NT2/D1 (cell line): ENCODE results near the gene GRAMD4.
"Not testable (repeated sequence)": the region's sequence is repeated elsewhere in the genome, so short reads cannot be mapped to it uniquely, and the experiment has no call there.

Source experiments
- DNase-seq: peaks from one replicate; pipeline ENCODE4 v3.0.0-alpha.2; 2011; ENCODE audit warnings: low read depth, low spot score
- H3K27me3 ChIP-seq: 2 replicates; pipeline ENCODE4 v1.6.0; 2011; ENCODE audit warnings: mild to moderate bottlenecking; ENCODE audit not compliant: insufficient read length, insufficient read depth
- H3K36me3 ChIP-seq: 2 replicates; pipeline ENCODE4 v1.6.1; 2011; ENCODE audit warnings: mild to moderate bottlenecking, low read length, mixed read lengths; ENCODE audit not compliant: insufficient read depth, insufficient read length
- H3K4me1 ChIP-seq: 2 replicates; pipeline ENCODE4 v1.5.1; 2011; ENCODE audit not compliant: insufficient read depth, insufficient read length
- H3K4me3 ChIP-seq: 2 replicates; pipeline ENCODE4 v1.5.1; 2011; ENCODE audit warnings: low read depth; ENCODE audit not compliant: insufficient read length
- H3K9ac ChIP-seq: 2 replicates; pipeline ENCODE4 v1.6.0; 2011; ENCODE audit warnings: low read depth; ENCODE audit not compliant: insufficient read length
- H3K9me3 ChIP-seq: 2 replicates; pipeline ENCODE4 v1.5.1; 2011; ENCODE audit warnings: mild to moderate bottlenecking, low read length; ENCODE audit not compliant: insufficient read depth
- SUZ12 ChIP-seq: IDR thresholded peaks from 2 replicates; pipeline ENCODE4 v1.6.1; 2011; ENCODE audit not compliant: insufficient read length, insufficient read depth; ENCODE audit errors: extremely low read depth
- YY1 ChIP-seq: IDR thresholded peaks from 2 replicates; pipeline ENCODE4 v1.6.1; 2011; ENCODE audit not compliant: insufficient read length, insufficient read depth
- ZNF274 ChIP-seq: IDR thresholded peaks from 2 replicates; pipeline ENCODE4 v1.6.1; 2011; ENCODE audit warnings: mild to moderate bottlenecking, low read depth, low read length

Gene GRAMD4

DNA sequence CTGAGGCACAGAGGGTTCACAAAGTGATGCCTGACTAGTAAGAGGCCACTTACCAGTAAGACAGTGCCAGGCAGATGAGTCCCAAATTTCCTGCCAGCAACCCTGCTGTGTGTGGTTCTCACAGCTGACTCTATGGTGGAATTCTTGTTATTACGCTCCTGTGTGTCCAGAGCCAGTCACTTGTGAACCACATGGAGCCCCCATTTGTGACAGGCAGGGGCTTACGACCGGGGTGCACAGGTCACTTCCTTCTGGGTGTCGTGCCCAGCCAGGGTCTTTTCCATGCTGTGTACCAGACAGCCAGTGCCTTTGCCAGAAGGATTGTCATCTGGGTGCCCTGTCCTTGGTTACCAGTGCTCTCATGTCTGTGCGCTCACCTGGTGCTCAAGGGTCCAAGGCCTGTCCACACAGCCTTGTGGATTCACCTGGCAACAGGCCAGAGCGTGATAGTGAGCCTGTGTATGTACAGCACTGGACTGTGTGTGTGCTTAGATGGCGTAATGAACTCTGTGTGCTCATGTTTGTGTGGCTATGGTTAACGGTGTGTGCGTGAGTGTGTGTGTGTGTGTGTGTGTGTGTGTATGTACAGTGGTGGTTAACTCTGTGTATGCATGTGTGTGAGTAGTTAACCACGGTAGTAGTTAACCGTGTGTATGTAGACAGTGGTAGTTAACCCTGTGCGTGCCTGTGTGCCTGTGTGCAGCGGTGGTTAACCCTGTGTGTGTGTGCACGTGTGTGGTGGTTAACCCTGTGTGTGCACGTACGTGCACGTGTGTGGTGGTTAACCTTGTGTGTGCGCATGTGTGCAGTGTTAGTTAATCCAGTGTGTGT is 18.6 kb downstream of the GRAMD4 start:
- no peak overlapping the region for H3K9ac ChIP-seq
- TF ChIP-seq SUZ12 (no peak), ZNF274 (no peak), YY1 (no peak)
- peaks cover 9% of the 10 kb centered on the region for H3K4me1 ChIP-seq
- no peak for DNase-seq
- H3K27me3 ChIP-seq = no peaks in the 10 kb centered on the region
- no peaks in the 10 kb centered on the region for H3K9me3 ChIP-seq
- H3K4me3 ChIP-seq = no peak overlapping the region
- H3K36me3 ChIP-seq = no peaks in the 10 kb centered on the region

DNA sequence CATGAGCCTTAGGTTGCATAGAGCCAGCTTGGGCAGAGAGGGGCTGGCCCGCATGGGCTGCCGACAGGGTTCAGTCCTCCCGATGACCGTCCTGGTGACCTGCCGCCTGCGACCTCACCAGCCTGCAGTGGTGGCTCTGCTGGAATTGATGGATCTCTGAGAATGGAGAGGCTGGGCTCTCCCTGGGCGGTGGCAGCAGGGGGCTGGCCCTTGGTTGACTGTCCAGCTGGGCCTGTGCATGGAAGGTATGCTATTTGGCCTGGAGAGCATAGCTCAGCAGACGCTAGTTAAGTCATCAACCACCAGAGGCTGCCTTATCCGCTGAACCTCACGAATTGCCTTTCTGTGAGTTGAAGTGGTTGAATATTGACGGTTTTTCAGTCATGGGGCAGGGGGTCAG is 19.7 kb downstream of the GRAMD4 start:
- Histone ChIP-seq H3K36me3 (no peaks in the 10 kb centered on the region), H3K4me1 (peaks cover 7% of the 10 kb centered on the region)

GRCh38 chr22:46640293-46641055 is 20.3 kb downstream of the GRAMD4 start:
- TF ChIP-seq ZNF274 = no peak
- no peak for TF ChIP-seq SUZ12
- TF ChIP-seq YY1 = no peak
- no peaks in the 10 kb centered on the region for H3K27me3 ChIP-seq
- H3K4me3 ChIP-seq = no peak overlapping the region
- no peaks in the 10 kb centered on the region for H3K9me3 ChIP-seq
- no peak for DNase-seq
- peaks cover 7% of the 10 kb centered on the region for H3K4me1 ChIP-seq
- no peak overlapping the region for H3K9ac ChIP-seq
- no peaks in the 10 kb centered on the region for H3K36me3 ChIP-seq

More for the DNA sequence above, 19.7 kb downstream of the GRAMD4 start:
- Histone ChIP-seq H3K4me3 (no peak overlapping the region), H3K9me3 (no peaks in the 10 kb centered on the region), H3K9ac (no peak overlapping the region), H3K27me3 (no peaks in the 10 kb centered on the region)
- no peak for DNase-seq
- TF ChIP-seq SUZ12 (no peak), ZNF274 (no peak), YY1 (no peak)

GRCh38 chr22:46641811-46642266 is 21.7 kb downstream of the GRAMD4 start:
- no peaks in the 10 kb centered on the region for H3K27me3 ChIP-seq
- no peak for DNase-seq
- no peak overlapping the region for H3K9ac ChIP-seq
- no peak overlapping the region for H3K4me3 ChIP-seq
- TF ChIP-seq ZNF274 (no peak), YY1 (no peak), SUZ12 (no peak)
- H3K9me3 ChIP-seq = no peaks in the 10 kb centered on the region
- no peaks in the 10 kb centered on the region for H3K36me3 ChIP-seq
- H3K4me1 ChIP-seq = peaks cover 2% of the 10 kb centered on the region

GRCh38 chr22:46642840-46643480 is 22.8 kb downstream of the GRAMD4 start:
- DNase-seq, H3K4me3 ChIP-seq, H3K4me1 ChIP-seq, H3K9ac ChIP-seq, H3K27me3 ChIP-seq, H3K36me3 ChIP-seq, H3K9me3 ChIP-seq: not testable (repeated sequence)

DNA sequence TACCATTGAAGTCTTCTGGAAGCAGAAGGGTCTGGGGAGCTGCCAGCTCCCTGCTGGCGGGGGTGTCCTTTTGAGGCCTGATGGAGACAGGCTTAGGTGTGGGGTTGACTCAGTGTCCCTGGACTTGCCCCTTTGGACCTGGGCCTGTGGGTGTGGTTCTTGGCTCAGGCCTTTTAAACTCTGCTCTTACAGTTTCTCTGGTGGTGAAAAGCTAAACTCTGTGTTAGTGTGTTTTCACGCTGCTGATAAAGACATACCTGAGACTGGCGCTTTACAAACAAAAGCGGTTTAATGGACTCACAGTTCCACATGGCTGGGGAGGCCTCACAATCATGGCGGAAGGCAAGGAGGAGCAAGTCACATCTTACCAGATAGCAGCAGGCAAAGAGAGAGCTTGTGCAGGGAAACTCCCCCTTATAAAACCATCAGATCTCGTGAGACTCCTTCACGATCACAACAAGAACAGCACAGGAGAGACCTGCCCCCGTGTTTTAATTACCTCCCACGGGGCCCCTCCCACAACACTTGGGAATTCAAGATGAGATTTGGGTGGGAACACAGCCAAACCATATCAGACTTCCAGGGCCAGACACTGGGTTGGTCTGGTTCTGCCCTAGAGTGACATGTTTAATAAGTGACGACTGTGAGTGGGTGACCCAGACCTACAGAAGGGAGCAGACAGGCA is 26.5 kb downstream of the GRAMD4 start:
- DNase-seq = no peak
- Histone ChIP-seq H3K4me1 (no peaks in the 10 kb centered on the region), H3K9me3 (no peaks in the 10 kb centered on the region), H3K4me3 (no peak overlapping the region), H3K27me3 (no peaks in the 10 kb centered on the region), H3K36me3 (no peaks in the 10 kb centered on the region), H3K9ac (no peak overlapping the region)
- TF ChIP-seq YY1 (no peak), SUZ12 (no peak), ZNF274 (no peak)

- not testable (repeated sequence) for H3K27me3 ChIP-seq, H3K36me3 ChIP-seq, H3K4me1 ChIP-seq, H3K4me3 ChIP-seq, H3K9ac ChIP-seq, H3K9me3 ChIP-seq, DNase-seq
Observed at GRCh38 chr22:46648225-46648820, 28.1 kb downstream of the GRAMD4 start.
